ENCODE data around the gene AOC1. TPM values are rescaled to one million over a fixed set of nuclear protein-coding genes. Genes with fewer than 3 reads are reported as not detected.

AOC1 gene
- total RNA-seq, 2 experiments from 2014 or later, result not detected

DNA sequence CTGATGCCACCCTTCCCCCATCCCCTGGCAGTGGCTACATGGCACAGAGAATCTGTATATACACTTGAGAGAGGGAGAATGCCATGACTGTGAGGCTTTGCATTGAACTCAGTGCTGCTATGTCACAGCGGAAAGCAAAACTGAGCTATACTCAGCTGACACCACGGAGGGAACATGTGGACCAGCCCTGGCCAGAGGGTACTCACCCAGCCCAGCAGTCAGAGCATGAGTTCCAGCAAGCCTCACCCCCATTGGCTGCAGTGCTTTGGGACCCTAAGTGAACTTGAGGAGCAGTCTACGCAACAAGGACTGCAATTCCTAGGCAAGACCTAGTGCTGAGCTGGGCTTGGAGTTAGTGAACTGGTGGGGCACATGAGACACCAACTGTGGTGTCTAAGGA, 10.3 kb upstream of the AOC1 start:
- no peak for TF ChIP-seq CTCF (IDR thresholded peaks at IDR 0.05)
- Mint-ChIP-seq H3K27me3 (no peaks in the 10 kb centered on the region), H3K4me1 (ENCODE audit: low read depth) (no peaks in the 10 kb centered on the region), H3K9me3 (no peaks in the 10 kb centered on the region), H3K36me3 (ENCODE audit: low read depth) (no peaks in the 10 kb centered on the region), H3K4me3 (no peak overlapping the region), H3K27ac (no peak overlapping the region)
- Histone ChIP-seq H3K9me3 (ENCODE audit: control insufficient read depth in 1 of 2, insufficient read depth in 1 of 2, low read length in 2 of 2) (no peaks in the 10 kb centered on the region), H3K4me3 (ENCODE audit: low read length) (no peak overlapping the region), H3K36me3 (ENCODE audit: insufficient read depth, low read length) (no peaks in the 10 kb centered on the region), H3K27me3 (ENCODE audit: control insufficient read depth in 1 of 2, insufficient read depth in 2 of 2, low read length in 2 of 2) (no peaks in the 10 kb centered on the region), H3K27ac (ENCODE audit: low read depth in 1 of 2, low read length in 2 of 2) (no peak overlapping the region), H3K4me1 (ENCODE audit: insufficient read depth, low read length) (no peaks in the 10 kb centered on the region)
- DNase-seq, result no peak
- intact Hi-C loops (cut with DNase I, micrococcal nuclease), result no loop called here
- POLR2A ChIA-PET, result no interaction called here
- ATAC-seq (ENCODE audit: poor library complexity), result no peak
- CTCF ChIA-PET, result no interaction called here

DNA sequence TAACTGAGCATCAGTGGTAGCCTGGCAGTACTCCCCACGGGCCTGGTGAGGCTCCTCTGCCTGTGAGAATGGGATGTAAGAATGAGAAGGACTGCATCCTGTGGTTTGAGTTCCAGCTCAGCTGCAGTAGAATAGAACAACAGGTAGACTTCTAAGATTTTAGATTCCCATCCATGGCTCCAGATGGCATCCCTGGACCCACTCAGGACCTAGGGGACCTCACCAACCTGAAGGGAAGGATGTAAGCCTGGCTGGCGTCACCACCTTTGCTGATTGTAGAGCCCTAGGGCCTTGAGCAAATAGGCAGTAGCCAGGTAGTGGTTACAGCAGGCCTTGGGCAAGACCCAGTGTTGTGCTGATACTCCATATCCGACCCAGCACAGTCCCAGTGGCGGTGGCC, 9.6 kb upstream of the AOC1 start:
- Histone ChIP-seq H3K36me3 (ENCODE audit: insufficient read depth, low read length) (no peaks in the 10 kb centered on the region), H3K9me3 (ENCODE audit: control insufficient read depth in 1 of 2, insufficient read depth in 1 of 2, low read length in 2 of 2) (no peaks in the 10 kb centered on the region), H3K27me3 (ENCODE audit: control insufficient read depth in 1 of 2, insufficient read depth in 2 of 2, low read length in 2 of 2) (no peaks in the 10 kb centered on the region), H3K4me3 (ENCODE audit: low read length) (no peak overlapping the region), H3K27ac (ENCODE audit: low read depth in 1 of 2, low read length in 2 of 2) (no peak overlapping the region), H3K4me1 (ENCODE audit: insufficient read depth, low read length) (no peaks in the 10 kb centered on the region)
- Mint-ChIP-seq H3K27ac (no peak overlapping the region), H3K4me1 (ENCODE audit: low read depth) (no peaks in the 10 kb centered on the region), H3K36me3 (ENCODE audit: low read depth) (no peaks in the 10 kb centered on the region), H3K4me3 (no peak overlapping the region), H3K9me3 (no peaks in the 10 kb centered on the region), H3K27me3 (no peaks in the 10 kb centered on the region)
- ChIA-PET POLR2A (no interaction called here), CTCF (no interaction called here)
- intact Hi-C loops (cut with DNase I, micrococcal nuclease), result no loop called here
- DNase-seq, result no peak
- no peak for TF ChIP-seq CTCF (IDR thresholded peaks at IDR 0.05)
- no peak for ATAC-seq (ENCODE audit: poor library complexity)

DNA sequence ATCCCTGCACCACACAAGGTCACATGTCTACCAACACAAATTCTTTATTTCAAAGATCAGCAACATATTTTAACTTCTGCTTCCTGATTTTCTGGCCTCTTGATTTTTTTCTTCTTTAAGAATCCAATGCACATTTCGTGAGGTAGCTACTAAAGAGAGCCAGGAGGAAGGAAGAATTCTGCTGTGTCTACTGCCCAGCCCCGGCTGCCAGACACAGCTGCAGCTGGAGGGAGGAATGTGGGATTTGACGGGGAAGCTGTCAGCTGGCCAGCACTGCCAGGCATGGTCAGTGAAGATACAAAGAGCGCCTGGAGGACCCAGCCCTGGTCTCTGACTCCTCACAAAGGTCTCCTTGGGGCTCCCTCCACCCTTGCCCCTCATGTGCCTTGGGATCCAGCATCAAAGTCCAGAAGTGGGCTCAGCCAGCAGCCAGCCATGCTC, 6.9 kb upstream of the AOC1 start:
- Mint-ChIP-seq H3K36me3 (ENCODE audit: low read depth) (no peaks in the 10 kb centered on the region), H3K27ac (no peak overlapping the region), H3K4me3 (no peak overlapping the region), H3K27me3 (peaks cover 15% of the 10 kb centered on the region), H3K9me3 (no peaks in the 10 kb centered on the region), H3K4me1 (ENCODE audit: low read depth) (no peaks in the 10 kb centered on the region)
- no peak overlapping the region for H3K4me3 ChIP-seq (ENCODE audit: low read length)
- H3K4me1 ChIP-seq (ENCODE audit: insufficient read depth, low read length), result no peaks in the 10 kb centered on the region
- ATAC-seq (ENCODE audit: poor library complexity) (no peak), DNase-seq (no peak)
- TF ChIP-seq CTCF (IDR thresholded peaks at IDR 0.05), result no peak
- no peaks in the 10 kb centered on the region for H3K27me3 ChIP-seq (ENCODE audit: control insufficient read depth in 1 of 2, insufficient read depth in 2 of 2, low read length in 2 of 2)
- H3K27ac ChIP-seq (ENCODE audit: low read depth in 1 of 2, low read length in 2 of 2), result no peak overlapping the region
- POLR2A ChIA-PET, result no interaction called here
- CTCF ChIA-PET, result no interaction called here
- intact Hi-C loops (cut with DNase I, micrococcal nuclease), result no loop called here
- H3K36me3 ChIP-seq (ENCODE audit: insufficient read depth, low read length), result no peaks in the 10 kb centered on the region
- H3K9me3 ChIP-seq (ENCODE audit: control insufficient read depth in 1 of 2, insufficient read depth in 1 of 2, low read length in 2 of 2), result no peaks in the 10 kb centered on the region
